Endothelial cell of umbilical vein (primary cell): ENCODE measurements around the gene SIPA1L2. TPM values are rescaled to one million over a fixed set of nuclear protein-coding genes. Genes with fewer than 3 reads are reported as not detected.
A peak's percentile ranks its signal among the peaks of the same experiment; 100 is the strongest.

ENCODE experiments used
- BruUV-seq: library from RNA; stranded (reverse); fragments of 400-500 nt; replicated peaks from 2 replicates; lab custom pipeline; 2021; lab: Mats Ljungman, UMichigan
- CTCF ChIA-PET: fragments of 300-600, 350-600 bp; sonication (Branson Sonifier 250); formaldehyde crosslinking; loops from one replicate; lab custom pipeline; 2021; ENCODE audit warnings: antibody characterized with exemption, inconsistent platforms; lab: Charles Lee
- POLR2A ChIA-PET: fragments of 300-600, 350-600 bp; sonication (Branson Sonifier 250); formaldehyde crosslinking; loops from one replicate; lab custom pipeline; 2021; ENCODE audit warnings: antibody characterized with exemption, inconsistent platforms; lab: Charles Lee
- DNase-seq: peaks from one replicate; pipeline ENCODE4 v3.0.0-alpha.2; 2011; ENCODE audit warnings: low read depth, low spot score
- FAIRE-seq: peaks from 2 replicates; lab custom pipeline; 2011; peaks lifted over from hg19 to GRCh38; lab: Jason Lieb, UNC
- H2AFZ ChIP-seq: 2 replicates; pipeline ENCODE4 v1.6.0; 2012; ENCODE audit warnings: low read depth, low read length, control low read depth, inconsistent platforms
- H3K27ac ChIP-seq: 2 replicates; pipeline ENCODE4 v1.5.1; 2011; ENCODE audit warnings: low read depth, mild to moderate bottlenecking, control low read depth, low read length, moderate library complexity; ENCODE audit not compliant: insufficient read depth
- H3K27me3 ChIP-seq, 2 experiments: 2 replicates each; pipeline versions ENCODE4 v1.6.0 to v1.6.1; 2011; ENCODE audit warnings: low read length in 2 of 2, mixed read lengths in 1 of 2; ENCODE audit not compliant: control insufficient read depth in 2 of 2, insufficient read depth in 2 of 2
- H3K36me3 ChIP-seq, 2 experiments: 2 replicates in 1 of 2; 3 replicates in 1 of 2; pipeline ENCODE4 v1.5.1; 2011; ENCODE audit warnings: low read length in 2 of 2, mild to moderate bottlenecking in 1 of 2, moderate library complexity in 1 of 2; ENCODE audit not compliant: control insufficient read depth in 2 of 2, insufficient read depth in 2 of 2; ENCODE audit errors: extremely low read depth in 1 of 2
- H3K4me1 ChIP-seq: 3 replicates; pipeline ENCODE4 v1.5.1; 2011; ENCODE audit warnings: mild to moderate bottlenecking, low read length; ENCODE audit not compliant: control insufficient read depth, insufficient read depth; ENCODE audit errors: extremely low read depth
- H3K4me2 ChIP-seq: 2 replicates; pipeline ENCODE4 v1.6.1; 2011; ENCODE audit warnings: low read length, control low read depth, mixed read lengths; ENCODE audit not compliant: insufficient read depth
- H3K4me3 ChIP-seq, 3 experiments: fragments of 200-600 bp in 1 of 3; sonication (generic), shearing (Covaris generic) in 1 of 3; replicated peaks in 1 of 3; 2 replicates each; pipeline ENCODE4 v1.5.1; 2011 to 2016; ENCODE audit warnings: control low read depth in 3 of 3, low read length in 3 of 3, mild to moderate bottlenecking in 2 of 3, inconsistent platforms in 1 of 3, low read depth in 1 of 3, moderate library complexity in 1 of 3; ENCODE audit not compliant: insufficient read depth in 1 of 3
- H3K79me2 ChIP-seq: 2 replicates; pipeline ENCODE4 v1.6.0; 2012; ENCODE audit warnings: low read length, inconsistent platforms; ENCODE audit not compliant: control insufficient read depth, insufficient read depth
- H3K9ac ChIP-seq: replicated peaks from 2 replicates; pipeline ENCODE3; 2011; ENCODE audit warnings: low read length, control low read depth; ENCODE audit not compliant: insufficient read depth; ENCODE audit errors: extremely low read depth
- H3K9me1 ChIP-seq: replicated peaks from 3 replicates; pipeline ENCODE4 v1.6.0; 2011; ENCODE audit warnings: mild to moderate bottlenecking, low read length; ENCODE audit not compliant: control insufficient read depth, insufficient read depth; ENCODE audit errors: extremely low read depth
- H3K9me3 ChIP-seq: replicated peaks from 2 replicates; pipeline ENCODE4 v1.5.1; 2012; ENCODE audit warnings: low read length, inconsistent platforms; ENCODE audit not compliant: control insufficient read depth, insufficient read depth
- H4K20me1 ChIP-seq: replicated peaks from 2 replicates; pipeline ENCODE3; 2011; ENCODE audit warnings: mild to moderate bottlenecking, low read length; ENCODE audit not compliant: control insufficient read depth, insufficient read depth; ENCODE audit errors: extremely low read depth
- EZH2 ChIP-seq: IDR thresholded peaks from 2 replicates; pipeline ENCODE4 v1.6.1; 2012; ENCODE audit warnings: borderline replicate concordance, low read depth, mild to moderate bottlenecking, moderate library complexity, low read length, inconsistent platforms; ENCODE audit not compliant: severe bottlenecking
- FOS ChIP-seq: IDR thresholded peaks from 2 replicates; pipeline ENCODE4 v1.6.1; 2011; ENCODE audit warnings: mild to moderate bottlenecking, low read length, moderate library complexity, borderline replicate concordance; ENCODE audit not compliant: insufficient read depth
- GATA2 ChIP-seq: IDR thresholded peaks from 2 replicates; pipeline ENCODE4 v1.7.0; 2011; ENCODE audit warnings: low read depth, mild to moderate bottlenecking, moderate library complexity, mixed read lengths, low read length; ENCODE audit not compliant: insufficient read length, insufficient read depth
- JUN ChIP-seq: IDR thresholded peaks from 2 replicates; pipeline ENCODE4 v1.6.1; 2011; ENCODE audit warnings: borderline replicate concordance, low read depth; ENCODE audit not compliant: insufficient read length, insufficient read depth
- MYC ChIP-seq: IDR thresholded peaks from one replicate; pipeline ENCODE4 v1.6.1; 2011; ENCODE audit warnings: mild to moderate bottlenecking, low read depth, low read length
- POLR2A ChIP-seq: IDR thresholded peaks from 2 replicates; pipeline ENCODE4 v1.6.1; 2012; ENCODE audit warnings: low read depth, mild to moderate bottlenecking, control low read depth, low read length
- POLR2AphosphoS5 ChIP-seq: IDR thresholded peaks from 2 replicates; pipeline ENCODE4 v1.6.1; 2012; ENCODE audit warnings: low read depth, mild to moderate bottlenecking, control low read depth, low read length, moderate library complexity; ENCODE audit not compliant: insufficient read depth
- dilution Hi-C: fragments of 300-500 bp; cut with MboI; formaldehyde crosslinking; loops from one replicate; pipeline ENCODE4 v1.15.0; 2019; ENCODE audit warnings: low sequenced_read_pairs; ENCODE audit not compliant: extremely low pct_ligation_motif_present
- intact Hi-C: fragments of 100-400 bp; cut with micrococcal nuclease; formaldehyde crosslinking; loops from one replicate; pipeline ENCODE4 v1.10.0; 2022
- polyA plus RNA-seq, 4 experiments: library from polyadenylated mRNA; depleted of rRNA in 3 of 4; stranded (reverse) in 3 of 4; unstranded in 1 of 4; fragments of >200 nt; gene quantifications; 2 replicates each; pipeline versions ENCODE4 v1.2.1 to v1.2.3, GENCODE V29; 2011 to 2012; ENCODE audit warnings: missing spikeins in 1 of 4
- total RNA-seq: library from RNA; stranded (reverse); gene quantifications from 2 replicates; pipeline ENCODE4 v1.2.3, GENCODE V29; 2021
- TF ChIP-seq, protein P1 (sequence below): IDR thresholded peaks from 2 replicates; pipeline ENCODE4 v1.6.1; 2011; ENCODE audit not compliant: insufficient read depth, insufficient read length
- TF ChIP-seq, protein P2 (sequence below), 2 donors: IDR thresholded peaks; 1 replicate in 1 of 2; 2 replicates in 1 of 2; pipeline ENCODE4 v1.5.1; 2011; ENCODE audit warnings: low read length in 2 of 2, mild to moderate bottlenecking in 2 of 2, moderate library complexity in 2 of 2, control low read depth in 1 of 2, inconsistent platforms in 1 of 2, low read depth in 1 of 2; ENCODE audit not compliant: insufficient read depth in 1 of 2; ENCODE audit errors: extremely low read depth in 1 of 2

Gene SIPA1L2
- total and polyA plus RNA-seq, 2 donors (not counting 3 experiments of a cell fraction or from before 2014, with no cell fraction given) = 3.6 to 12.8 TPM

- TF ChIP-seq MYC (no peak), POLR2AphosphoS5 (no peak), POLR2A (no peak), FOS (no peak)
Measured at GRCh38 chr1:232614811-232615210, 15.1 kb downstream of the SIPA1L2 start.

DNA sequence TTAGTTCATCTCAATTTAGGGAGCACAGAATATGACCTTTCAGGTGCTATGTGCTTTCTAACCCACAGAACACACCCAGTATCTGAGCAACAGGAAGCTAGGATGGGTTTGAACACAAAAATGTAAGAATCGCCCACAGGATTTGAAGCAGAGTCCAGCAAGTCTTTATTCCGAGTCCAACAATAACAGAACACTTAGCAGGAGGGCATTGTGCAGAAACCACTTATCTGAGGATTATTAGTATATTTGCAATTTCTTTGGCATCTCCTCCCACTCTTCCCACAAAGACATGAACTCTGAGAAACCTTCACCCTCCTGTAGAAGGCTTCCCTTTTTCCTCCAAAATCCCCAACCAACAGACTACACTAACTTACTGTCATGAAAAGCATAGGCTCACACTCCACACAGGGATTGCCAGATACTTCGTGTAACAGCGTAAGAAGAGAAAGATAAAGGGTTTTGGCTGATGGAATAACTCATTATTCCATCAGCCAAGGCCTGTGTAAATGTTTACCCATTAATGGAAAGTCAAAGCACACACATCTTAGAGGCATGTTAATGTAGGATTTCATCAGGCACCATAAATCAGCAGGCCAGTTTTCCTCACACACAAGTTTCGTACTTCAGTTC, 16.1 kb downstream of the SIPA1L2 start:
- H3K9me1 ChIP-seq = no peaks in the 10 kb centered on the region
- CTCF ChIA-PET = no interaction called here
- H3K9me3 ChIP-seq = no peaks in the 10 kb centered on the region
- TF ChIP-seq, protein P1, sequence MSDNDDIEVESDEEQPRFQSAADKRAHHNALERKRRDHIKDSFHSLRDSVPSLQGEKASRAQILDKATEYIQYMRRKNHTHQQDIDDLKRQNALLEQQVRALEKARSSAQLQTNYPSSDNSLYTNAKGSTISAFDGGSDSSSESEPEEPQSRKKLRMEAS = no peak
- TF ChIP-seq EZH2 (no peak), FOS (no peak), JUN (no peak), GATA2 (no peak), POLR2AphosphoS5 (no peak), MYC (no peak), POLR2A (no peak)
- TF ChIP-seq, protein P2, sequence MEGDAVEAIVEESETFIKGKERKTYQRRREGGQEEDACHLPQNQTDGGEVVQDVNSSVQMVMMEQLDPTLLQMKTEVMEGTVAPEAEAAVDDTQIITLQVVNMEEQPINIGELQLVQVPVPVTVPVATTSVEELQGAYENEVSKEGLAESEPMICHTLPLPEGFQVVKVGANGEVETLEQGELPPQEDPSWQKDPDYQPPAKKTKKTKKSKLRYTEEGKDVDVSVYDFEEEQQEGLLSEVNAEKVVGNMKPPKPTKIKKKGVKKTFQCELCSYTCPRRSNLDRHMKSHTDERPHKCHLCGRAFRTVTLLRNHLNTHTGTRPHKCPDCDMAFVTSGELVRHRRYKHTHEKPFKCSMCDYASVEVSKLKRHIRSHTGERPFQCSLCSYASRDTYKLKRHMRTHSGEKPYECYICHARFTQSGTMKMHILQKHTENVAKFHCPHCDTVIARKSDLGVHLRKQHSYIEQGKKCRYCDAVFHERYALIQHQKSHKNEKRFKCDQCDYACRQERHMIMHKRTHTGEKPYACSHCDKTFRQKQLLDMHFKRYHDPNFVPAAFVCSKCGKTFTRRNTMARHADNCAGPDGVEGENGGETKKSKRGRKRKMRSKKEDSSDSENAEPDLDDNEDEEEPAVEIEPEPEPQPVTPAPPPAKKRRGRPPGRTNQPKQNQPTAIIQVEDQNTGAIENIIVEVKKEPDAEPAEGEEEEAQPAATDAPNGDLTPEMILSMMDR (IDR thresholded peaks at IDR 0.05; ENCODE audit: extremely low read depth in 1 of 2, insufficient read depth in 1 of 2, low read depth in 1 of 2, low read length in 2 of 2) = no peak
- no peak overlapping the region for H3K4me3 ChIP-seq
- H3K36me3 ChIP-seq = no peaks in the 10 kb centered on the region
- H2AFZ ChIP-seq = no peak overlapping the region
- POLR2A ChIA-PET = no interaction called here
- H3K27ac ChIP-seq = no peak overlapping the region
- dilution Hi-C loops = no loop called here
- no peak overlapping the region for H3K9ac ChIP-seq
- intact Hi-C loops = no loop called here
- no peaks in the 10 kb centered on the region for H3K27me3 ChIP-seq
- FAIRE-seq (no peak), DNase-seq (peak; percentile 25)
- peaks cover 5% of the 10 kb centered on the region for H3K79me2 ChIP-seq
- H3K4me1 ChIP-seq = no peaks in the 10 kb centered on the region
- H4K20me1 ChIP-seq = no peaks in the 10 kb centered on the region
- BruUV-seq = no TSS peak
- H3K4me2 ChIP-seq = no peak overlapping the region

More at GRCh38 chr1:232614811-232615210, 15.1 kb downstream of the SIPA1L2 start:
- Histone ChIP-seq H3K9me1 (no peaks in the 10 kb centered on the region), H3K4me1 (no peaks in the 10 kb centered on the region), H3K36me3 (no peaks in the 10 kb centered on the region), H3K9me3 (no peaks in the 10 kb centered on the region), H3K27ac (no peak overlapping the region), H2AFZ (no peak overlapping the region), H3K27me3 (no peaks in the 10 kb centered on the region), H4K20me1 (no peaks in the 10 kb centered on the region), H3K4me2 (no peak overlapping the region), H3K9ac (no peak overlapping the region), H3K4me3 (no peak overlapping the region), H3K79me2 (peaks cover 7% of the 10 kb centered on the region)
- BruUV-seq = no TSS peak
- ChIA-PET POLR2A (no interaction called here), CTCF (interaction anchor here (1.4 kb wide), 1 partner anchor 13 kb away, joined by 4 read pairs; no protein-coding TSS in a partner anchor)
- DNase-seq = no peak
- intact Hi-C loops = no loop called here
- no peak for FAIRE-seq
- dilution Hi-C loops = no loop called here
